Endothelial cell of umbilical vein (primary cell): ENCODE data around the gene CDC42EP3. TPM values are rescaled to one million over a fixed set of nuclear protein-coding genes. Genes with fewer than 3 reads are reported as not detected.
A peak's percentile ranks its signal among the peaks of the same experiment; 100 is the strongest.

Experiments used
- BruUV-seq: library from RNA; stranded (reverse); fragments of 400-500 nt; replicated peaks from 2 replicates; lab custom pipeline; 2021; lab: Mats Ljungman, UMichigan
- CTCF ChIA-PET: fragments of 300-600, 350-600 bp; sonication (Branson Sonifier 250); formaldehyde crosslinking; loops from one replicate; lab custom pipeline; 2021; ENCODE audit warnings: antibody characterized with exemption, inconsistent platforms; lab: Charles Lee
- POLR2A ChIA-PET: fragments of 300-600, 350-600 bp; sonication (Branson Sonifier 250); formaldehyde crosslinking; loops from one replicate; lab custom pipeline; 2021; ENCODE audit warnings: antibody characterized with exemption, inconsistent platforms; lab: Charles Lee
- DNase-seq: peaks from one replicate; pipeline ENCODE4 v3.0.0-alpha.2; 2011; ENCODE audit warnings: low read depth, low spot score
- FAIRE-seq: peaks from 2 replicates; lab custom pipeline; 2011; peaks lifted over from hg19 to GRCh38; lab: Jason Lieb, UNC
- H2AFZ ChIP-seq: 2 replicates; pipeline ENCODE4 v1.6.0; 2012; ENCODE audit warnings: low read depth, low read length, control low read depth, inconsistent platforms
- H3K27ac ChIP-seq: 2 replicates; pipeline ENCODE4 v1.5.1; 2011; ENCODE audit warnings: low read depth, mild to moderate bottlenecking, control low read depth, low read length, moderate library complexity; ENCODE audit not compliant: insufficient read depth
- H3K27me3 ChIP-seq, 2 experiments: 2 replicates each; pipeline versions ENCODE4 v1.6.0 to v1.6.1; 2011; ENCODE audit warnings: low read length in 2 of 2, mixed read lengths in 1 of 2; ENCODE audit not compliant: control insufficient read depth in 2 of 2, insufficient read depth in 2 of 2
- H3K36me3 ChIP-seq, 2 experiments: 2 replicates in 1 of 2; 3 replicates in 1 of 2; pipeline ENCODE4 v1.5.1; 2011; ENCODE audit warnings: low read length in 2 of 2, mild to moderate bottlenecking in 1 of 2, moderate library complexity in 1 of 2; ENCODE audit not compliant: control insufficient read depth in 2 of 2, insufficient read depth in 2 of 2; ENCODE audit errors: extremely low read depth in 1 of 2
- H3K4me1 ChIP-seq: 3 replicates; pipeline ENCODE4 v1.5.1; 2011; ENCODE audit warnings: mild to moderate bottlenecking, low read length; ENCODE audit not compliant: control insufficient read depth, insufficient read depth; ENCODE audit errors: extremely low read depth
- H3K4me2 ChIP-seq: 2 replicates; pipeline ENCODE4 v1.6.1; 2011; ENCODE audit warnings: low read length, control low read depth, mixed read lengths; ENCODE audit not compliant: insufficient read depth
- H3K4me3 ChIP-seq, 3 experiments: fragments of 200-600 bp in 1 of 3; sonication (generic), shearing (Covaris generic) in 1 of 3; replicated peaks in 1 of 3; 2 replicates each; pipeline ENCODE4 v1.5.1; 2011 to 2016; ENCODE audit warnings: control low read depth in 3 of 3, low read length in 3 of 3, mild to moderate bottlenecking in 2 of 3, inconsistent platforms in 1 of 3, low read depth in 1 of 3, moderate library complexity in 1 of 3; ENCODE audit not compliant: insufficient read depth in 1 of 3
- H3K79me2 ChIP-seq: 2 replicates; pipeline ENCODE4 v1.6.0; 2012; ENCODE audit warnings: low read length, inconsistent platforms; ENCODE audit not compliant: control insufficient read depth, insufficient read depth
- H3K9ac ChIP-seq: replicated peaks from 2 replicates; pipeline ENCODE3; 2011; ENCODE audit warnings: low read length, control low read depth; ENCODE audit not compliant: insufficient read depth; ENCODE audit errors: extremely low read depth
- H3K9me1 ChIP-seq: replicated peaks from 3 replicates; pipeline ENCODE4 v1.6.0; 2011; ENCODE audit warnings: mild to moderate bottlenecking, low read length; ENCODE audit not compliant: control insufficient read depth, insufficient read depth; ENCODE audit errors: extremely low read depth
- H3K9me3 ChIP-seq: replicated peaks from 2 replicates; pipeline ENCODE4 v1.5.1; 2012; ENCODE audit warnings: low read length, inconsistent platforms; ENCODE audit not compliant: control insufficient read depth, insufficient read depth
- H4K20me1 ChIP-seq: replicated peaks from 2 replicates; pipeline ENCODE3; 2011; ENCODE audit warnings: mild to moderate bottlenecking, low read length; ENCODE audit not compliant: control insufficient read depth, insufficient read depth; ENCODE audit errors: extremely low read depth
- dilution Hi-C: fragments of 300-500 bp; cut with MboI; formaldehyde crosslinking; loops from one replicate; pipeline ENCODE4 v1.15.0; 2019; ENCODE audit warnings: low sequenced_read_pairs; ENCODE audit not compliant: extremely low pct_ligation_motif_present
- intact Hi-C: fragments of 100-400 bp; cut with micrococcal nuclease; formaldehyde crosslinking; loops from one replicate; pipeline ENCODE4 v1.10.0; 2022
- polyA plus RNA-seq, 4 experiments: library from polyadenylated mRNA; depleted of rRNA in 3 of 4; stranded (reverse) in 3 of 4; unstranded in 1 of 4; fragments of >200 nt; gene quantifications; 2 replicates each; pipeline versions ENCODE4 v1.2.1 to v1.2.3, GENCODE V29; 2011 to 2012; ENCODE audit warnings: missing spikeins in 1 of 4
- total RNA-seq: library from RNA; stranded (reverse); gene quantifications from 2 replicates; pipeline ENCODE4 v1.2.3, GENCODE V29; 2021
- TF ChIP-seq, protein P1 (sequence below): IDR thresholded peaks from 2 replicates; pipeline ENCODE4 v1.6.1; 2011; ENCODE audit not compliant: insufficient read depth, insufficient read length
- TF ChIP-seq, protein P2 (sequence below), 2 donors: IDR thresholded peaks; 1 replicate in 1 of 2; 2 replicates in 1 of 2; pipeline ENCODE4 v1.5.1; 2011; ENCODE audit warnings: low read length in 2 of 2, mild to moderate bottlenecking in 2 of 2, moderate library complexity in 2 of 2, control low read depth in 1 of 2, inconsistent platforms in 1 of 2, low read depth in 1 of 2; ENCODE audit not compliant: insufficient read depth in 1 of 2; ENCODE audit errors: extremely low read depth in 1 of 2

The CDC42EP3 gene
- total and polyA plus RNA-seq, 2 donors (not counting 3 experiments of a cell fraction or from before 2014, with no cell fraction given) = 14.6 to 54.7 TPM

DNA sequence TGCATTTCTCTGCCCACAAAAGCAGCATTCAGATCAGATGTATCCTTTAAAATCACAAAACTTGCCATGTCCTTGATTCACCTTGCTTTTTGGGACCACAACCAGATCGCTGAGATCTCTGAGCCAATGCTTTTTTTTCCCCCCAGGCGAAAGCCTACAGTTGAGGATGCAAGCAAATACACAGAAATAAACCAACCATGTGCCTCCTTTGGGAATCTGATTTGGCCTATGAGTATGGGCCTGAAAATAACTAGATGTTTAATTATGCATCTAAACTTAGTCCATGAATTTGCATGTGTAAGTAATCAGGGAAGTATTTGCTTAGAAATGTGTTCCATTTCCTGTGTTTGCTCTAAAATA is 49.7 kb upstream of the CDC42EP3 start:
- no peaks in the 10 kb centered on the region for H3K4me1 ChIP-seq
- FAIRE-seq (no peak), DNase-seq (no peak)
- H3K36me3 ChIP-seq = no peaks in the 10 kb centered on the region
- CTCF ChIA-PET = no interaction called here
- dilution Hi-C loops = no loop called here
- H2AFZ ChIP-seq = no peak overlapping the region
- no peaks in the 10 kb centered on the region for H3K9me3 ChIP-seq
- intact Hi-C loops = no loop called here
- TF ChIP-seq, protein P1, sequence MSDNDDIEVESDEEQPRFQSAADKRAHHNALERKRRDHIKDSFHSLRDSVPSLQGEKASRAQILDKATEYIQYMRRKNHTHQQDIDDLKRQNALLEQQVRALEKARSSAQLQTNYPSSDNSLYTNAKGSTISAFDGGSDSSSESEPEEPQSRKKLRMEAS = no peak
- POLR2A ChIA-PET = no interaction called here
- H3K4me2 ChIP-seq = no peak overlapping the region
- H3K9me1 ChIP-seq = no peaks in the 10 kb centered on the region
- no peak overlapping the region for H3K9ac ChIP-seq
- H3K27ac ChIP-seq = no peak overlapping the region
- H3K4me3 ChIP-seq = no peak overlapping the region
- BruUV-seq = no TSS peak
- H3K79me2 ChIP-seq = no peaks in the 10 kb centered on the region
- no peaks in the 10 kb centered on the region for H4K20me1 ChIP-seq
- H3K27me3 ChIP-seq = no peaks in the 10 kb centered on the region

DNA sequence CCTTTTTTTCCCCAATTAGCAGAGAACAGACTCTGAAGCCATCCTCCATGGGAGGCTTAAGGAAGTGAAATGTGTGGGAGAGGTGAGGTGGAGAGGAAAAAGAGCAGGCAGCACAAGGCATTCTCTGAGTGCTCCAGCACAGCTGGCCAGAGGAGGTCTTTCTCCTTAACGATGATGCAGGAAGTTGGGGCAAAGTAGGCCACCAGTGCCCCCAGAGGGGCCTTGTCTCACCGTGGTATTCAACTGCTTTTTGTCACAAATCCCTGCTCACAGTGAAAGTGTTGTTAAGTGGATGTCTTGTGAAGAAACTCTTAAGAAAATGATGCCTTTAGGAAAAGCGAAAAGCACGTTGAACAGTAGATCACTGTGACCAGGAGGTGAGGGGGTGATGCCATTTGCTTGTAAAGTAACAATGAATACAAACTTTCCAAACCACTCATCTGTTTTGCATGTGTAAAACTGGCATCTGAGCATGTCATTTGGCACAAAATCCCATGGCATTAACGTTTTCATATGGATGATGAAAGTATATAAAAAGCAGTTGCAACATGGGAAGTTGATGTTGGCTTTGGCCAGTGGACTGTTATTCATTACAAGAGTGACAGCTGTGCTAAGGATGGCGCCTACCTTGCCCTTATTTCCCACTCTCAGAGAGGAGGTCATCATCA is 49.2 kb upstream of the CDC42EP3 start:
- H3K9me3 ChIP-seq = no peaks in the 10 kb centered on the region
- ChIA-PET CTCF (interaction anchor here (1.1 kb wide), 1 partner anchor 45 kb away, joined by 3 read pairs; no protein-coding TSS in a partner anchor), POLR2A (no interaction called here)
- no peak overlapping the region for H3K4me3 ChIP-seq
- no peaks in the 10 kb centered on the region for H3K4me1 ChIP-seq
- peak; percentile 77 for DNase-seq
- H3K9me1 ChIP-seq = no peaks in the 10 kb centered on the region
- H3K36me3 ChIP-seq = no peaks in the 10 kb centered on the region
- no TSS peak for BruUV-seq
- H4K20me1 ChIP-seq = no peaks in the 10 kb centered on the region
- no peak overlapping the region for H3K4me2 ChIP-seq
- TF ChIP-seq, protein P2, sequence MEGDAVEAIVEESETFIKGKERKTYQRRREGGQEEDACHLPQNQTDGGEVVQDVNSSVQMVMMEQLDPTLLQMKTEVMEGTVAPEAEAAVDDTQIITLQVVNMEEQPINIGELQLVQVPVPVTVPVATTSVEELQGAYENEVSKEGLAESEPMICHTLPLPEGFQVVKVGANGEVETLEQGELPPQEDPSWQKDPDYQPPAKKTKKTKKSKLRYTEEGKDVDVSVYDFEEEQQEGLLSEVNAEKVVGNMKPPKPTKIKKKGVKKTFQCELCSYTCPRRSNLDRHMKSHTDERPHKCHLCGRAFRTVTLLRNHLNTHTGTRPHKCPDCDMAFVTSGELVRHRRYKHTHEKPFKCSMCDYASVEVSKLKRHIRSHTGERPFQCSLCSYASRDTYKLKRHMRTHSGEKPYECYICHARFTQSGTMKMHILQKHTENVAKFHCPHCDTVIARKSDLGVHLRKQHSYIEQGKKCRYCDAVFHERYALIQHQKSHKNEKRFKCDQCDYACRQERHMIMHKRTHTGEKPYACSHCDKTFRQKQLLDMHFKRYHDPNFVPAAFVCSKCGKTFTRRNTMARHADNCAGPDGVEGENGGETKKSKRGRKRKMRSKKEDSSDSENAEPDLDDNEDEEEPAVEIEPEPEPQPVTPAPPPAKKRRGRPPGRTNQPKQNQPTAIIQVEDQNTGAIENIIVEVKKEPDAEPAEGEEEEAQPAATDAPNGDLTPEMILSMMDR (IDR thresholded peaks at IDR 0.05; ENCODE audit: extremely low read depth in 1 of 2, insufficient read depth in 1 of 2, low read depth in 1 of 2, low read length in 2 of 2) = no peak
- intact Hi-C loops = no loop called here
- no peaks in the 10 kb centered on the region for H3K27me3 ChIP-seq
- H3K79me2 ChIP-seq = no peaks in the 10 kb centered on the region
- dilution Hi-C loops = no loop called here
- H3K9ac ChIP-seq = no peak overlapping the region
- H2AFZ ChIP-seq = peak overlapping the region; percentile 1
- H3K27ac ChIP-seq = no peak overlapping the region
- FAIRE-seq = no peak
